Measurements from ENCODE around the gene DTWD2.

DNA sequence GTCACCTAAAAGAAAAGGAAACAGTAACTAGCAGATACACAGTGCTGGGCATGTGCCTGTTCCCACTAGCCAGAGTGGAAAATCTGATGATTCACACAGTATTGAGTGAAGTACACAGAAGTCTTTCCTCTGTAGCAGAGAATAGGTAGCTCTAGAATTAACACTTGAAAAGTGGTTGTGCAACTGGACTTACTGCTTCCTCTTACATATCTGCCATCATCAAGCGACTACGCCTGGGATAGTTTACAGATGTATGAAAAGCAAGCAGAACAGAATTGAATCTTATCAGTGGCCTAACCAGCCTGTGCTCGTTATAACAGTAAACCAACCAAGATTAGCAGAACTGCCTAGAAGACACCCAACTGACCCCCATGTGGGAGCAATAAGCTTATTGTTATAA lies 130.6 kb downstream of the DTWD2 start:
- TF ChIP-seq, protein P1, sequence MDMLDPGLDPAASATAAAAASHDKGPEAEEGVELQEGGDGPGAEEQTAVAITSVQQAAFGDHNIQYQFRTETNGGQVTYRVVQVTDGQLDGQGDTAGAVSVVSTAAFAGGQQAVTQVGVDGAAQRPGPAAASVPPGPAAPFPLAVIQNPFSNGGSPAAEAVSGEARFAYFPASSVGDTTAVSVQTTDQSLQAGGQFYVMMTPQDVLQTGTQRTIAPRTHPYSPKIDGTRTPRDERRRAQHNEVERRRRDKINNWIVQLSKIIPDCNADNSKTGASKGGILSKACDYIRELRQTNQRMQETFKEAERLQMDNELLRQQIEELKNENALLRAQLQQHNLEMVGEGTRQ (IDR thresholded peaks at IDR 0.05; ENCODE audit: low read depth, low read length), result no peak
- TF ChIP-seq, protein P2, sequence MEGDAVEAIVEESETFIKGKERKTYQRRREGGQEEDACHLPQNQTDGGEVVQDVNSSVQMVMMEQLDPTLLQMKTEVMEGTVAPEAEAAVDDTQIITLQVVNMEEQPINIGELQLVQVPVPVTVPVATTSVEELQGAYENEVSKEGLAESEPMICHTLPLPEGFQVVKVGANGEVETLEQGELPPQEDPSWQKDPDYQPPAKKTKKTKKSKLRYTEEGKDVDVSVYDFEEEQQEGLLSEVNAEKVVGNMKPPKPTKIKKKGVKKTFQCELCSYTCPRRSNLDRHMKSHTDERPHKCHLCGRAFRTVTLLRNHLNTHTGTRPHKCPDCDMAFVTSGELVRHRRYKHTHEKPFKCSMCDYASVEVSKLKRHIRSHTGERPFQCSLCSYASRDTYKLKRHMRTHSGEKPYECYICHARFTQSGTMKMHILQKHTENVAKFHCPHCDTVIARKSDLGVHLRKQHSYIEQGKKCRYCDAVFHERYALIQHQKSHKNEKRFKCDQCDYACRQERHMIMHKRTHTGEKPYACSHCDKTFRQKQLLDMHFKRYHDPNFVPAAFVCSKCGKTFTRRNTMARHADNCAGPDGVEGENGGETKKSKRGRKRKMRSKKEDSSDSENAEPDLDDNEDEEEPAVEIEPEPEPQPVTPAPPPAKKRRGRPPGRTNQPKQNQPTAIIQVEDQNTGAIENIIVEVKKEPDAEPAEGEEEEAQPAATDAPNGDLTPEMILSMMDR (conservative IDR thresholded peaks at IDR 0.05; ENCODE audit: low read depth, low read length), result no peak
- TF ChIP-seq SMC3 (IDR thresholded peaks at IDR 0.05; ENCODE audit: low read depth, low read length) (no peak), POLR2A (IDR thresholded peaks at IDR 0.05; ENCODE audit: low read depth, low read length) (no peak), RAD21 (IDR thresholded peaks at IDR 0.05; ENCODE audit: low read length) (no peak), BHLHE40 (IDR thresholded peaks at IDR 0.05; ENCODE audit: low read depth, low read length) (no peak), MXI1 (IDR thresholded peaks at IDR 0.05; ENCODE audit: borderline replicate concordance, low read depth, low read length) (no peak)
- TF ChIP-seq, protein P3, sequence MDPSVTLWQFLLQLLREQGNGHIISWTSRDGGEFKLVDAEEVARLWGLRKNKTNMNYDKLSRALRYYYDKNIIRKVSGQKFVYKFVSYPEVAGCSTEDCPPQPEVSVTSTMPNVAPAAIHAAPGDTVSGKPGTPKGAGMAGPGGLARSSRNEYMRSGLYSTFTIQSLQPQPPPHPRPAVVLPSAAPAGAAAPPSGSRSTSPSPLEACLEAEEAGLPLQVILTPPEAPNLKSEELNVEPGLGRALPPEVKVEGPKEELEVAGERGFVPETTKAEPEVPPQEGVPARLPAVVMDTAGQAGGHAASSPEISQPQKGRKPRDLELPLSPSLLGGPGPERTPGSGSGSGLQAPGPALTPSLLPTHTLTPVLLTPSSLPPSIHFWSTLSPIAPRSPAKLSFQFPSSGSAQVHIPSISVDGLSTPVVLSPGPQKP (IDR thresholded peaks at IDR 0.05; ENCODE audit: borderline replicate concordance, low read depth, low read length), result no peak
